Measurements from ENCODE around the gene PALLD. TPM values are rescaled to one million over a fixed set of nuclear protein-coding genes. Genes with fewer than 3 reads are reported as not detected.

PALLD gene
- total and polyA plus RNA-seq, 7 donors, result 40.7 to 1,991 (median 1,233) TPM

DNA sequence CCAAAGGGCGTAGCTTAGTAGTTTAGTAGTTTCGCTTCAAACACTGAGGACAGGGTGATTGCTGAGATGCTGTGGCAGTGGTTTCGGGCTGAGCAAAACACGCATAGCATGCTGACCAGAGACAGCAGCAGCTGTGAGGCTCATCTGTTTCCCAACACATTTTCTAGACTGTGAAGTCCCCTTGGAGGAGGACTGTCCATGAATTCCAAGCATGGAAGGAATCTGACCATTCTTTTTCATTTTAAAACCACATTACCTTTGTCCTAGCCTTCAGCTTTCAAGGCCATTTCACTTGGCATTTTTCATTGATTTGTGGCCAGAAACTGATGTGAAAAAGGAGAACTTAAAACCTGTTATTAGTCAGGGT lies 240.9 kb downstream of the PALLD start:
- intact Hi-C loops (cut with DNase I), result no loop called here
- peaks cover 0 to 19% (median 8%) of the 10 kb centered on the region in 4 donors for H3K4me1 ChIP-seq
- no peaks in the 10 kb centered on the region for H3K9me3 ChIP-seq
- H3K27me3 ChIP-seq, result no peaks in the 10 kb centered on the region
- no peaks in the 10 kb centered on the region for H3K36me3 ChIP-seq
- no peak for DNase-seq
- H3K4me3 ChIP-seq, result no peak overlapping the region
- no peak overlapping the region for H3K27ac ChIP-seq
- TF ChIP-seq POLR2AphosphoS5 (IDR thresholded peaks at IDR 0.05) (no peak), EP300 (IDR thresholded peaks at IDR 0.05) (no peak), POLR2A (IDR thresholded peaks at IDR 0.05) (no peak), CTCF (IDR thresholded peaks at IDR 0.05) (no peak)
- 92 to 93% methylated on average over 4 of the region's 4 CpGs for WGBS, 2 donors

DNA sequence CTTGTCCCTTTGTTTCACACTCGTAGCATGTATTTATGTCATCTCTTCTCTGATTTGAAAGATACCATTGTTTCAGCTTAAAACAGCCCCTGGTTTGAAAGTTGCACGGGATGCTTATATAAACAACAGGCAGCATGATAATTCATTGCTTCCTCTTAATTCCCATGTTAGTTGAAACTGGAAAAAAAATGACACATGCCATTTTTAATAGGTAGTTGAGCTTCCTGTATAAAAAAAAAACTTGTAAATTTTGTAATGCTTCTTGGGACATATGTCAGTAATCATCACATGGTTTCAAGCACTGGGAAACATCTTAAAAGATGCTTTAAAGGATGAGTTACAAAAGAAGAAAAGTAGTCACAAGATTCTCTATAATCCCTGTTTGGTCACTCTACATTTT lies 243.0 kb downstream of the PALLD start:
- Histone ChIP-seq H3K27me3 (no peaks in the 10 kb centered on the region), H3K9me3 (no peaks in the 10 kb centered on the region), H3K4me1 (peaks cover 0 to 28% (median 8%) of the 10 kb centered on the region in 4 donors), H3K27ac (no peak overlapping the region), H3K36me3 (no peaks in the 10 kb centered on the region), H3K4me3 (no peak overlapping the region)
- 58 to 74% methylated on average over 2 of the region's 2 CpGs for WGBS, 2 donors
- no peak for DNase-seq
- intact Hi-C loops (cut with DNase I), result no loop called here
- no peak for TF ChIP-seq POLR2A (IDR thresholded peaks at IDR 0.05)
- TF ChIP-seq POLR2AphosphoS5 (IDR thresholded peaks at IDR 0.05), result no peak
- TF ChIP-seq EP300 (IDR thresholded peaks at IDR 0.05), result no peak
- no peak for TF ChIP-seq CTCF (IDR thresholded peaks at IDR 0.05)

GRCh38 chr4:168740691-168741090 lies 243.8 kb downstream of the PALLD start:
- Histone ChIP-seq H3K27me3 (no peaks in the 10 kb centered on the region), H3K36me3 (no peaks in the 10 kb centered on the region), H3K9me3 (no peaks in the 10 kb centered on the region), H3K4me1 (peaks cover 0 to 20% (median 2%) of the 10 kb centered on the region in 4 donors), H3K27ac (no peak overlapping the region), H3K4me3 (no peak overlapping the region)
- DNase-seq, result no peak
- TF ChIP-seq CTCF (IDR thresholded peaks at IDR 0.05), result no peak
- TF ChIP-seq POLR2AphosphoS5 (IDR thresholded peaks at IDR 0.05), result no peak
- TF ChIP-seq POLR2A (IDR thresholded peaks at IDR 0.05), result no peak
- TF ChIP-seq EP300 (IDR thresholded peaks at IDR 0.05), result no peak
- 86 to 91% methylated on average over 3 of the region's 3 CpGs for WGBS, 2 donors
- intact Hi-C loops (cut with DNase I), result no loop called here

DNA sequence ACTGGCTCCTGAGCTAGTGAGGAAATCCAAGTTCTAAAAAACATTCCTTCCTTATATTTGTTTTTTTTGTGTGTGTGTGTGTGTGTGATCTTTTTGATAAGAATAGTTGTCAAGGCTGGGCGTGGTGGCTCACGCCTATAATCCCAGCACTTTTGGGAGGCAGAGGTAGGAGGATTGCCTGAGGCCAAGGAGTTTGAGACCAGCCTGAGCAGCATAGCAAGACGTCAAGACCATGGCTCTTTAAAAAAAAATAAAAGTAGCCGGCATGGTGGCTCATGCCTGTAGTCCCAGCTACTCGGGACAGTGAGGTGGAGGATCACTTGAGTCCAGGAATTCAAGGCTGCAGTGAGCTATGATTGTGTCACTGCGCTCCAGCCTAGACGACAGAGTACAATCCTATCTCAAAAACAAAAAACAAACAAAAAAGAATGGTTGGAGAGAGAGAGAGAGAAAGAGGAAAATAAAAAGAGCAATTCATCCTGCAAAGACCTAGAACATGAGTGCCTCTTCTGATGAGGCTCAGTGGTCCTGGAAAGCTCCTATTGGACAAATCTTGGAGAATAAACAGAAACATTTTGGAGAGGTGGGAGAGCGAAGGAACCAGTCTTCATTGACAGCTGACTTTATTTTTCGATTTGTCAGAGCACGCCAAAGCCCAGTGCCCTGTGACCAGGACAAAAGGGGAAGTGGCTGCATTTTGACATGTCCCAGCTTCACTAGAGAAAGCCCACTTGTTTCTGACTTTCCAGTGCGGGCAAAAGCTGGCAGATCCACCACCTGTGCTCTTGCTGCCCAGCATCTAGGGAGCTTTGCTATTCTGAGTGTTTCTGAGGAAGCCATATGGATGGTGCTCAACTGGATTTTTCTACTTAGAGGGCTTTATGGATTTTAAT lies 244.7 kb downstream of the PALLD start:
- intact Hi-C loops (cut with DNase I), result no loop called here
- DNase-seq, result no peak
- H3K4me3 ChIP-seq, result no peak overlapping the region
- no peaks in the 10 kb centered on the region for H3K27me3 ChIP-seq
- no peak for TF ChIP-seq EP300 (IDR thresholded peaks at IDR 0.05)
- TF ChIP-seq POLR2AphosphoS5 (IDR thresholded peaks at IDR 0.05), result no peak
- no peak for TF ChIP-seq POLR2A (IDR thresholded peaks at IDR 0.05)
- TF ChIP-seq CTCF (IDR thresholded peaks at IDR 0.05), result no peak
- H3K9me3 ChIP-seq, result no peaks in the 10 kb centered on the region
- peaks cover 0 to 19% (median 0%) of the 10 kb centered on the region in 4 donors for H3K4me1 ChIP-seq
- H3K36me3 ChIP-seq, result no peaks in the 10 kb centered on the region
- H3K27ac ChIP-seq, result no peak overlapping the region
- 80% methylated on average over 11 of the region's 11 CpGs for WGBS, 2 donors

Measured in sigmoid colon (tissue), 7 donors.